GM12873 (cell line): ENCODE data around the gene MYLK.

Source experiments
- TF ChIP-seq, protein P1 (sequence below): IDR thresholded peaks from 2 replicates; pipeline ENCODE4 v1.5.1; 2012; ENCODE audit warnings: low read depth, mild to moderate bottlenecking, moderate library complexity, low read length, control low read depth; ENCODE audit not compliant: insufficient read depth; ENCODE audit errors: missing control alignments

MYLK gene

DNA sequence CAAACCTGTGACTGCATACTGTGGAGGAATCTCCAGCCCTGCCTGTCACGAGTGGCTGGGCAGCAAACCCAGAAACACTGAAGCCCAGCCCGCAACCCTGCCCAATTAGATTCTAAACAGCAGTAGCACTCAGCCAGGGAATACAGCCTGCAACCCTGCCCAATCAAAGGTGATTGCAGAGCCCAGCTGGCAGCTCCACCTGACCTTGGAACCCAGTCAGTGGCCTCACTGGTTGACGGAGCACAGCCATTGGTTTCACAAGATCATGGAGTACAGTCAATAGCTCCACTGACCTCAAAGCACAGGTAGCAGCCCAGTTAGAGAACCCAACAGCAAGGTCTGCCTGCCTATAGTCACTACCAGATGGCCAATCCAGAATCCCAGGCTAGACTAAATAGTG, 35.2 kb upstream of the MYLK start:
- TF ChIP-seq, protein P1, sequence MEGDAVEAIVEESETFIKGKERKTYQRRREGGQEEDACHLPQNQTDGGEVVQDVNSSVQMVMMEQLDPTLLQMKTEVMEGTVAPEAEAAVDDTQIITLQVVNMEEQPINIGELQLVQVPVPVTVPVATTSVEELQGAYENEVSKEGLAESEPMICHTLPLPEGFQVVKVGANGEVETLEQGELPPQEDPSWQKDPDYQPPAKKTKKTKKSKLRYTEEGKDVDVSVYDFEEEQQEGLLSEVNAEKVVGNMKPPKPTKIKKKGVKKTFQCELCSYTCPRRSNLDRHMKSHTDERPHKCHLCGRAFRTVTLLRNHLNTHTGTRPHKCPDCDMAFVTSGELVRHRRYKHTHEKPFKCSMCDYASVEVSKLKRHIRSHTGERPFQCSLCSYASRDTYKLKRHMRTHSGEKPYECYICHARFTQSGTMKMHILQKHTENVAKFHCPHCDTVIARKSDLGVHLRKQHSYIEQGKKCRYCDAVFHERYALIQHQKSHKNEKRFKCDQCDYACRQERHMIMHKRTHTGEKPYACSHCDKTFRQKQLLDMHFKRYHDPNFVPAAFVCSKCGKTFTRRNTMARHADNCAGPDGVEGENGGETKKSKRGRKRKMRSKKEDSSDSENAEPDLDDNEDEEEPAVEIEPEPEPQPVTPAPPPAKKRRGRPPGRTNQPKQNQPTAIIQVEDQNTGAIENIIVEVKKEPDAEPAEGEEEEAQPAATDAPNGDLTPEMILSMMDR = no peak

DNA sequence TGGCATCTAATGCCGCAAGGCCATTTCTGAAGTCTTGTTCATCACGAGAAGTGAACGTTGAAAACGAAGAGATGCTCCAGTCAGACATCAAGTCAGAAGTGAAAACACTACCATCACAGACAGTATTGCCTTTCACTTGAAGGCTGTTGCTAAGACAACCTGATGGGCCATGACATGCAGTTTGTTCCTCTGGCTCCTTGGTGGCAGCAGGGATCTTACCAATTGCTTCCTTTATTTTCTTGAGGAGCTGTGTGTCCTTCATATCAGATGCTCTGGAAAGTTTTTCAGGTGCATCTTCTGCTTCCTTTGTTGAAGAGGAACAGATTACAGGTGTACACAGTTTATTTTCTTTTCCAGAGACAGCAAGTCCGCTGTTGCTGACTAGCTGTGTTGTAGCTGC, 30.7 kb upstream of the MYLK start:
- TF ChIP-seq, protein P1 = no peak

DNA sequence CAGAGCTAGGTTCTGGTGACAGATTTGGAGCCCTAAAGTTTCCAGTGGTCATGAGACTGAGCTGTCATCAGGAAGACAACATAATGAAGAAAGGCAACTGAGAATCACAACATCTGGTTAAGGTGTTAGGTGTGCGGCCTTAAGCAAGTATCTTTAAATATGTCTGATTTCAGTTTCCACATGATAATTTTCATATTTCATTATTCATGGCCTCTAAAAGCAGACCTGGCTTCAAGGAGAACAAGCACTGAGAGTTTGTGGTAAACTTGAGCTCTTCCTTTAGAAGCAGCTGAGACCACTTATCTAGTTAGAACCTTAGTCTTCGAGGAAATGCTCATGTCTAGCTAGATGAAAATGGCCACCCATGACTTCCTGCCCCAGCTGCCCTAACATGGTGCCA, 25.7 kb upstream of the MYLK start:
- TF ChIP-seq, protein P1 = no peak

DNA sequence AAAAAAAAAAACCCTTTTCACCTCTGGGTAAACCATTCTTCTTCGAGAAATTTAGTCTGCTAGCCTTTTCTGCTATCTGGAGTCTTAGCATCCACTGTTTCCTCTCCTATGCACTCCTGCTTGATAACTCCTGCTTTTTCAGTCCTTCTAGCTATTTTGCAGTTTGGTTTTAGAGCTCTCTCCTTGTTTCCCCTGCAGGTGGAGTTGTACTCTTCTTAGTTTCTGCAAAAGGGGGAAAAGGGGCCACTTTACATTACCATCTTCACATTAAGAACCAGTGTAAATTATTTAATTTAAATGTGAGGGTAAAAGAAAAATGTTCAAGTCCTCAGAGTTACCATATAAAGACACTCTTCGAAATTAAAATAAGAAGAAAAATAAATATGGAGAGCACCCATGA, 23.6 kb upstream of the MYLK start:
- TF ChIP-seq, protein P1 = no peak

DNA sequence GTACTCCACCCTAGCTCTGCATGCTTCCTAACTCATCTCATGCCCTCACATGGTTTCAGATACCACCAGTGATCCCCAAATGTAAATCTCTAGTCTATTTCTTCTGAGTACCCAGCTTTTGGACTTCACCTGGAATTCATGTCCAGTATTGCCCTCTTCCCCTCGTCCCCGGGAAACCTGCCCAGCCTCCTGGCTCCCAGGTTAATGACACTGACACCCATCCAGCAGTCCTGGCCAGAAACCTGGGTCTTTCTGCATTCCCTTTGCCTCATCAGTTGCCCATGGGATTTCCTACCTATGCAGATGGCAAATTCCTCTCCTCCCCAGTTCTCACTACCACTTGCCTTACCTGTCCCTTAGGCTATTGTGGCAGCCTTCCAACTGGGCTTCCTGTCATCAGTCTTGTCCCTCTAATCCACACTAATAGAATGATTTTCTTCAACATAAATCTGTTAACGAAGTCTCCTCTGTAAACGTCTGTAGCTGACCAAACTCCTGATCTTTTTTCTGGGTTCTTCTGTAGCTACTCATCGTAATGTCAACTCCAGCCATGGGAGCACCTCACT, 15.3 kb upstream of the MYLK start:
- TF ChIP-seq, protein P1 = no peak

DNA sequence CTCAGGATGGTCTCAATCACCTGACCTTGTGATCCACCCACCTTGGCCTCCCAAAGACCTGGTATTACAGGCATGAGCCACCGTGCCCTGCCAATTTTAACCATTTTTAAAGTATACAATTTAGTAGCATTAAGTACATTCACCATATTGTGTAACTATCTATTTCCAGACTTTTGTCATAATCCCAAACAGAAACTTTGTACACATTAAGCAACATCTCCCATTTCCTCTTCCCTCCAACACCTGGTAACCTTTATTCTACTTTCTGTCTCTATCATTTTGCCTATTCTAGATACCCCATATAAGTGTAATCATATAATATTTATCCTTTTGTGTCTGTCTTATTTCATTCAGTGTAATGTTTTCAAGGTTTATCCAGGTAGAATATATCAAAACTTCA, 8.9 kb upstream of the MYLK start:
- TF ChIP-seq, protein P1 = no peak

DNA sequence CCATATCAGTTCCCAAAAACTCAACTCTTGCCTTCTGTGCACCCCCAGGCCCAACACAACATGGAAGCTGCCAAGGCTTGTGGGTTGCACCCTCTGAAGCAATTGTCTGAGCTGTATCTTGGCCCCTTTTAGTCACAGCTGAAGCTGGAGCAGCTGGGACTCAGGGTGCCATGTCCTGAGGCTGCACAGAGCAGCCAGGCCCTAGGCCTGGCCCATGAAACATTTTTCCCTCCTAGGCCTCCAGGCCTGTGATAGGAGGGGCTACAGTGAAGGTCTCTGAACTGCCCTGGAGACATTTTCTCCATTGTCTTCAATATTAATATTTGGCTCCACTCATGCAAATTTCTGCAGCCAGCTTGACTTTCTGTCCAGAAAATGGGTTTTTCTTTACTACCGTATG, 8.1 kb upstream of the MYLK start:
- TF ChIP-seq, protein P1 = no peak
